ENCODE data around the gene TRAPPC12. TPM values are rescaled to one million over a fixed set of nuclear protein-coding genes. Genes with fewer than 3 reads are reported as not detected.
A peak's percentile ranks its signal among the peaks of the same experiment; 100 is the strongest.

Gene TRAPPC12
- total and polyA plus RNA-seq, 4 experiments from 2014 or later, result 18.0 to 137 (median 94.7) TPM

DNA sequence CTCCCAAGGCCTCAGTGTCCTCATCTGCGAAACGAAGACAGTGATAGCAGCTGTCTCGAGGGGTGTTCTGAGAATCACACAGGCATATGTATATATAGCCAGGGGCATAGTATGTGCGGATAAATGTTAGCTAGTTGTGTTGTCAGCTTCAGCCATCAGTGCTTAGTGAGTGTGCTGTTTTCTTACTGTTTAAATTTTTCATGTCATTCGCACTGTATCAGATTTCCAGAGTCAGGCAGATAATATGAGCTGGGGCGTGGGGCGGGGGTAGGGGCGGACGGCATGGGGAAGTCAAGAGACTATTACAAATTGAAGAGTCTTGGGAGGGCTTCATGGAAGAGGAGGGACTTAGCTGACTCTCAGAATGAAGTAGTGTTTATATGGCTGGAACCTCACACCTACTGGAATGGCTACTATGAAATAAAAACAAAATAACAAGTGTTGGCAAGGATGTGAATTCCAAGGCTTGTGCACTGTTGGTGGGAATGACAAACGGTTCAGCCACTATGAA is 7.0 kb downstream of the TRAPPC12 start:
- Mint-ChIP-seq H3K36me3 (peaks cover 32 to 41% of the 10 kb centered on the region in 2 donors), H3K4me3 (no peak overlapping the region), H3K27ac (peak overlapping the region in 1 of 7 donors; percentile 17), H3K4me1 (peaks cover 11 to 40% (median 15%) of the 10 kb centered on the region in 4 donors), H3K9me3 (no peaks in the 10 kb centered on the region), H3K27me3 (no peaks in the 10 kb centered on the region)
- intact Hi-C loops (cut with micrococcal nuclease), result no loop called here
- ChIA-PET POLR2A (ENCODE audit: partially characterized antibody) (interaction anchor here (1.6 kb wide), 1 partner anchor 8 kb away, joined by 3 read pairs; no protein-coding TSS in a partner anchor), CTCF (ENCODE audit: partially characterized antibody) (interaction anchor here (3.4 kb wide), 1 partner anchor 37 kb away, joined by 22 read pairs; no protein-coding TSS in a partner anchor)
- Histone ChIP-seq H3K4me3 (ENCODE audit: low read length in 2 of 2) (no peak overlapping the region), H3K4me1 (ENCODE audit: insufficient read depth, low read length) (peaks cover 3% of the 10 kb centered on the region), H3K27ac (ENCODE audit: low read depth, low read length) (no peak overlapping the region), H3K27me3 (ENCODE audit: insufficient read depth, low read length) (no peaks in the 10 kb centered on the region), H3K9me3 (ENCODE audit: control insufficient read depth in 1 of 2, low read length in 2 of 2) (no peaks in the 10 kb centered on the region), H3K36me3 (ENCODE audit: insufficient read depth, low read length) (peaks cover 21% of the 10 kb centered on the region)
- no peak for DNase-seq

DNA sequence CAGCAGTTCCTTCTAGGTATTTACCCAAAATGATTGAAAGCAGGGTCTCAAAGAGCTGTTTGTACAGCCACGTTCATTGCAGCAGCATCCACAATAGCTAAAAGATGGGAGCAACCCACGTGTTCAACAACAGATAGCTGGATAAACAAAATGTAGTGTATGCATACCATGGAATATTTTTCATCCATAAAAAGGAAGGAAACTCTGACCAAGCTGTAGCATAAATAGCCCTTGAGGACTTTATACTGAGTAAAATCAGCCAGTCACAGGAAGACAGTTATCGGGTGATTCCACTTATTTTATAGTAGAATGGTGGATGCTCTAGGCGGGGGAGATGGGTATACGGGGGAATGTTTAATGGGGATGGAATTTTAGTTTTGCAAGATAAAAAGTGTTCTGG is 7.5 kb downstream of the TRAPPC12 start:
- Histone ChIP-seq H3K36me3 (ENCODE audit: insufficient read depth, low read length) (peaks cover 21% of the 10 kb centered on the region), H3K4me1 (ENCODE audit: insufficient read depth, low read length) (peaks cover 7% of the 10 kb centered on the region), H3K4me3 (ENCODE audit: low read length in 2 of 2) (no peak overlapping the region), H3K9me3 (ENCODE audit: control insufficient read depth in 1 of 2, low read length in 2 of 2) (no peaks in the 10 kb centered on the region), H3K27me3 (ENCODE audit: insufficient read depth, low read length) (no peaks in the 10 kb centered on the region), H3K27ac (ENCODE audit: low read depth, low read length) (no peak overlapping the region)
- ChIA-PET CTCF (ENCODE audit: partially characterized antibody) (interaction anchor here (0.5 to 3.4 kb wide), 2 partner anchors 36 to 150 kb away, joined by 3 to 22 read pairs; no protein-coding TSS in a partner anchor), POLR2A (ENCODE audit: partially characterized antibody) (interaction anchor here (1.6 kb wide), 1 partner anchor 9 kb away, joined by 3 read pairs; no protein-coding TSS in a partner anchor)
- no peaks in the 10 kb centered on the region for H3K9me3 Mint-ChIP-seq
- intact Hi-C loops (cut with micrococcal nuclease), result no loop called here
- peaks cover 34 to 42% of the 10 kb centered on the region in 2 donors for H3K36me3 Mint-ChIP-seq
- H3K27me3 Mint-ChIP-seq, result no peaks in the 10 kb centered on the region
- DNase-seq, result no peak
- no peak overlapping the region for H3K4me3 Mint-ChIP-seq
- H3K27ac Mint-ChIP-seq, result no peak overlapping the region
- peaks cover 11 to 41% (median 15%) of the 10 kb centered on the region in 4 donors for H3K4me1 Mint-ChIP-seq

DNA sequence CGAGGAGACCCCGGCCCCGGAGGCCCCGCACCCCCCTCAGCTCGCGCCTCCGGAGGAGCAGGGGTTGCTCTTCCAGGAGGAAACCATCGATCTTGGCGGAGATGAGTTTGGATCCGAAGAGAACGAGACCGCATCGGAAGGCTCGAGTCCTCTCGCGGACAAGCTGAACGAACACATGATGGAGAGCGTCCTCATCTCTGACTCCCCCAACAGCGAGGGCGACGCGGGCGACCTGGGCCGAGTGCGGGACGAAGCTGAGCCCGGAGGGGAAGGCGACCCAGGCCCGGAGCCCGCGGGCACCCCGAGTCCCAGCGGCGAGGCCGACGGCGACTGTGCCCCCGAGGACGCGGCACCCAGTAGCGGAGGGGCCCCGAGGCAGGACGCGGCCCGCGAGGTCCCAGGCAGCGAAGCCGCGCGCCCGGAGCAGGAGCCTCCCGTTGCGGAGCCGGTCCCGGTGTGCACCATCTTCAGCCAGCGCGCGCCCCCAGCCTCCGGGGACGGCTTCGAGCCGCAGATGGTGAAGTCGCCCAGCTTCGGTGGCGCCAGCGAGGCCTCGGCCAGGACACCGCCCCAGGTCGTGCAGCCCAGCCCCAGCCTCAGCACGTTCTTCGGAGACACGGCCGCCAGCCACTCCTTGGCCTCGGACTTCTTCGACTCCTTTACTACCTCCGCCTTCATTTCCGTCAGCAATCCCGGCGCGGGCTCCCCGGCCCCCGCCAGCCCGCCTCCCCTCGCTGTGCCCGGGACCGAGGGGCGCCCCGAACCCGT is 8.3 kb downstream of the TRAPPC12 start:
- H3K27me3 Mint-ChIP-seq, result no peaks in the 10 kb centered on the region
- Histone ChIP-seq H3K4me3 (ENCODE audit: low read length in 2 of 2) (no peak overlapping the region), H3K36me3 (ENCODE audit: insufficient read depth, low read length) (peaks cover 21% of the 10 kb centered on the region), H3K4me1 (ENCODE audit: insufficient read depth, low read length) (peaks cover 7% of the 10 kb centered on the region), H3K27ac (ENCODE audit: low read depth, low read length) (no peak overlapping the region), H3K27me3 (ENCODE audit: insufficient read depth, low read length) (no peaks in the 10 kb centered on the region), H3K9me3 (ENCODE audit: control insufficient read depth in 1 of 2, low read length in 2 of 2) (no peaks in the 10 kb centered on the region)
- H3K4me3 Mint-ChIP-seq, result no peak overlapping the region
- H3K27ac Mint-ChIP-seq, result no peak overlapping the region
- intact Hi-C loops (cut with micrococcal nuclease), result no loop called here
- H3K36me3 Mint-ChIP-seq, result peaks cover 41 to 49% of the 10 kb centered on the region in 2 donors
- no peaks in the 10 kb centered on the region for H3K9me3 Mint-ChIP-seq
- CTCF ChIA-PET (ENCODE audit: partially characterized antibody), result no interaction called here
- H3K4me1 Mint-ChIP-seq, result peaks cover 11 to 48% (median 17%) of the 10 kb centered on the region in 4 donors
- POLR2A ChIA-PET (ENCODE audit: partially characterized antibody), result interaction anchor here (1.6 kb wide), 1 partner anchor 10 kb away, joined by 3 read pairs; no protein-coding TSS in a partner anchor
- DNase-seq, result no peak

DNA sequence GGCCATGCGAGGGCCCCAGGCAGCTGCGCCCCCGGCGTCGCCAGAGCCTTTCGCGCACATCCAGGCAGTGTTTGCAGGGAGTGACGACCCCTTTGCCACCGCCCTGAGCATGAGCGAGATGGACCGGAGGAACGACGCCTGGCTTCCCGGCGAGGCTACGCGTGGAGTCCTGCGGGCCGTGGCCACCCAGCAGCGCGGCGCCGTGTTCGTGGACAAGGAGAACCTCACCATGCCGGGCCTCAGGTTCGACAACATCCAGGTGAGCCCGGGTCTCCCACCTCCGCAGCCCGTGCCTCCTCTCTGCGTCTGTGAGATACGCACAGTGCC is 8.9 kb downstream of the TRAPPC12 start:
- Mint-ChIP-seq H3K9me3 (no peaks in the 10 kb centered on the region), H3K36me3 (peaks cover 45 to 54% of the 10 kb centered on the region in 2 donors), H3K4me1 (peaks cover 11 to 53% (median 21%) of the 10 kb centered on the region in 4 donors), H3K27ac (no peak overlapping the region), H3K27me3 (no peaks in the 10 kb centered on the region), H3K4me3 (no peak overlapping the region)
- ChIA-PET POLR2A (ENCODE audit: partially characterized antibody) (no interaction called here), CTCF (ENCODE audit: partially characterized antibody) (no interaction called here)
- no peaks in the 10 kb centered on the region for H3K9me3 ChIP-seq (ENCODE audit: control insufficient read depth in 1 of 2, low read length in 2 of 2)
- no peak for DNase-seq
- peaks cover 21% of the 10 kb centered on the region for H3K36me3 ChIP-seq (ENCODE audit: insufficient read depth, low read length)
- H3K27ac ChIP-seq (ENCODE audit: low read depth, low read length), result no peak overlapping the region
- H3K4me1 ChIP-seq (ENCODE audit: insufficient read depth, low read length), result peaks cover 7% of the 10 kb centered on the region
- intact Hi-C loops (cut with micrococcal nuclease), result no loop called here
- no peaks in the 10 kb centered on the region for H3K27me3 ChIP-seq (ENCODE audit: insufficient read depth, low read length)
- H3K4me3 ChIP-seq (ENCODE audit: low read length in 2 of 2), result no peak overlapping the region

DNA sequence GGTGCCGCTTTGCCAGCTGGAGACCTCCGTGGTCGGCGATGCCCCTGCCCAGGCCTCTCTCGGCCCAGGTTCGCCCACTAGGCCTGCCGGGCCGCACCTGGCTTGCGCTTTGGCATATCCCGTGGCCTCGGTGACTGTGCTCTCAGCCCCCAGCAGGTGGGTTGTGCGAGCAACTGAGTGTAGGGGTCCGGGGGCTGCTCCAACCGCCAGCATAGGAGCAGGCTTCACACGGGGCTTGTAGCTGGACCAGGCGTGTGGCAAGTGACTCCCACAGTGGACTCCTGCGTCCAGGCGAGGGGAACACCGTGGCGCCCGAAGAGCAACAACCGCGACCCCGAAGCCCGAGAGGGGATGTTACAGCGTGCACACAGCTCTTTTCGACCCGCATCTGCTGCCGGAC is 9.7 kb downstream of the TRAPPC12 start:
- H3K27me3 Mint-ChIP-seq, result no peaks in the 10 kb centered on the region
- Histone ChIP-seq H3K4me1 (ENCODE audit: insufficient read depth, low read length) (peaks cover 7% of the 10 kb centered on the region), H3K36me3 (ENCODE audit: insufficient read depth, low read length) (peaks cover 21% of the 10 kb centered on the region), H3K27ac (ENCODE audit: low read depth, low read length) (no peak overlapping the region), H3K9me3 (ENCODE audit: control insufficient read depth in 1 of 2, low read length in 2 of 2) (no peaks in the 10 kb centered on the region), H3K4me3 (ENCODE audit: low read length in 2 of 2) (no peak overlapping the region), H3K27me3 (ENCODE audit: insufficient read depth, low read length) (no peaks in the 10 kb centered on the region)
- CTCF ChIA-PET (ENCODE audit: partially characterized antibody), result no interaction called here
- intact Hi-C loops (cut with micrococcal nuclease), result no loop called here
- H3K4me3 Mint-ChIP-seq, result no peak overlapping the region
- peak overlapping the region in 1 of 7 donors; percentile 31 for H3K27ac Mint-ChIP-seq
- peaks cover 11 to 47% (median 22%) of the 10 kb centered on the region in 4 donors for H3K4me1 Mint-ChIP-seq
- peaks cover 0 to 2% (median 0%) of the 10 kb centered on the region in 8 donors for H3K9me3 Mint-ChIP-seq
- POLR2A ChIA-PET (ENCODE audit: partially characterized antibody), result no interaction called here
- peaks cover 46 to 60% of the 10 kb centered on the region in 2 donors for H3K36me3 Mint-ChIP-seq
- no peak for DNase-seq

DNA sequence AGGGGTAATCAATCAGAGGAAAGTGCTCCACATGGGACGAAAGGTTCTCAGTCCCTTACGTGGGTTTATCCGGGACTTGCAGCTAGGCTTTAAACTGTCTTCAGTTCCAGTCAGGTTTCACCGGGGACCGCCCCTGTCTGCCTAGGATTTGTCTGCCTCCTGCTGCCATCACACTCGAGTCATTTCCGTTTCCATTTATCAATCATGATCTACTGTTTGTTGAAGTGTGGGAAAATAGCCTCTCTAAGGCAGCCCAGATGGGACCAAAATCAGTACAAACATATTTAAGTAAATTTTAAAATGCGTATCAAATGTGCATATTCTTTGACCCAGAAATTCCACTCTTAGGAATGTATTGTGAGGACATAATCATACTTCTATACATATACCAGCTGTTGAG is 10.5 kb downstream of the TRAPPC12 start:
- ChIA-PET CTCF (ENCODE audit: partially characterized antibody) (no interaction called here), POLR2A (ENCODE audit: partially characterized antibody) (no interaction called here)
- Histone ChIP-seq H3K4me3 (ENCODE audit: low read length in 2 of 2) (no peak overlapping the region), H3K36me3 (ENCODE audit: insufficient read depth, low read length) (peaks cover 26% of the 10 kb centered on the region), H3K4me1 (ENCODE audit: insufficient read depth, low read length) (peaks cover 7% of the 10 kb centered on the region), H3K9me3 (ENCODE audit: control insufficient read depth in 1 of 2, low read length in 2 of 2) (no peaks in the 10 kb centered on the region), H3K27ac (ENCODE audit: low read depth, low read length) (no peak overlapping the region), H3K27me3 (ENCODE audit: insufficient read depth, low read length) (no peaks in the 10 kb centered on the region)
- Mint-ChIP-seq H3K9me3 (peaks cover 0 to 6% (median 3%) of the 10 kb centered on the region in 8 donors), H3K27ac (peak overlapping the region in 1 of 7 donors; percentile 42), H3K4me1 (peaks cover 13 to 40% (median 17%) of the 10 kb centered on the region in 4 donors), H3K36me3 (peaks cover 52 to 69% of the 10 kb centered on the region in 2 donors), H3K27me3 (no peaks in the 10 kb centered on the region), H3K4me3 (no peak overlapping the region)
- intact Hi-C loops (cut with micrococcal nuclease), result no loop called here
- DNase-seq, result no peak

DNA sequence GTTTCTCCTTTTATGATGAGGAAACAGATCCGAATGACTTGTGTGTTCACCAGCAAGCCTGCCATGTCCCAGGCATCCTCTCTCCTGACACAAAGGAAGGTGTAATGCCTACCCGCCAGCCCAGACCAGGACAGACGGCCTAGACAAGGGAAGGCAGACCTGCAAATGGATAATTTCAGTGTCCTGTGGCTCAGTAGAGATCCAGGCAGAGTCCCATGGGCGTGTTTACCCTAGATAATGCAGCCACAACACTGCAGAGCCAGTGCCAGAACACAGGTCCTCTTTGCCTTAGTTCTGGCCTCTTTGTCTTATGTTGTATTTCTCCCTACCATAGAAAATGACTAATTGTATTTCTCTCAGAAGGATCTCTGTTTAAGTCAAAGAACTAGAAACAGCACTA is 12.7 kb downstream of the TRAPPC12 start:
- no peaks in the 10 kb centered on the region for H3K27me3 ChIP-seq (ENCODE audit: insufficient read depth, low read length)
- H3K36me3 ChIP-seq (ENCODE audit: insufficient read depth, low read length), result peaks cover 26% of the 10 kb centered on the region
- no peak overlapping the region for H3K4me3 Mint-ChIP-seq
- intact Hi-C loops (cut with micrococcal nuclease), result no loop called here
- H3K4me1 ChIP-seq (ENCODE audit: insufficient read depth, low read length), result peaks cover 4% of the 10 kb centered on the region
- no peak for DNase-seq
- CTCF ChIA-PET (ENCODE audit: partially characterized antibody), result no interaction called here
- no peak overlapping the region for H3K4me3 ChIP-seq (ENCODE audit: low read length in 2 of 2)
- peaks cover 0 to 13% of the 10 kb centered on the region in 2 donors for H3K9me3 ChIP-seq (ENCODE audit: control insufficient read depth in 1 of 2, low read length in 2 of 2)
- peaks cover 62 to 76% of the 10 kb centered on the region in 2 donors for H3K36me3 Mint-ChIP-seq
- no peak overlapping the region for H3K27ac Mint-ChIP-seq
- POLR2A ChIA-PET (ENCODE audit: partially characterized antibody), result no interaction called here
- H3K9me3 Mint-ChIP-seq, result peaks cover 3 to 25% (median 22%) of the 10 kb centered on the region in 8 donors
- H3K4me1 Mint-ChIP-seq, result peaks cover 13 to 37% (median 19%) of the 10 kb centered on the region in 4 donors
- no peaks in the 10 kb centered on the region for H3K27me3 Mint-ChIP-seq
- H3K27ac ChIP-seq (ENCODE audit: low read depth, low read length), result no peak overlapping the region
